ENCODE results near the gene EFNB1.
"Not testable (repeated sequence)": the region's sequence is repeated elsewhere in the genome, so short reads cannot be mapped to it uniquely, and the experiment has no call there.

GRCh38 chrX:68786581-68786980 is 42.2 kb upstream of the EFNB1 start:
- not testable (repeated sequence) for TF ChIP-seq CTCF (IDR thresholded peaks at IDR 0.05; ENCODE audit: insufficient read depth, low read depth, low read length); EZH2 (IDR thresholded peaks at IDR 0.05; ENCODE audit: insufficient read depth, low read length)

All from astrocyte (in vitro differentiated cells and primary cell).